ENCODE results near the gene MTCH1.

- TF ChIP-seq BHLHE40 (IDR thresholded peaks at IDR 0.05; ENCODE audit: borderline replicate concordance) (no peak), NFRKB (IDR thresholded peaks at IDR 0.05) (no peak), SP1 (IDR thresholded peaks at IDR 0.05) (no peak), FOXM1 (IDR thresholded peaks at IDR 0.05; ENCODE audit: borderline replicate concordance) (no peak), ELF4 (IDR thresholded peaks at IDR 0.05) (no peak), ARNT (IDR thresholded peaks at IDR 0.05) (no peak), TARDBP (IDR thresholded peaks at IDR 0.05) (no peak), FOXK2 (IDR thresholded peaks at IDR 0.05) (no peak), PKNOX1 (IDR thresholded peaks at IDR 0.05) (no peak), SUZ12 (IDR thresholded peaks at IDR 0.05) (no peak), CTBP1 (IDR thresholded peaks at IDR 0.05; ENCODE audit: borderline replicate concordance) (no peak), HDGF (IDR thresholded peaks at IDR 0.05; ENCODE audit: borderline replicate concordance) (no peak), LEF1 (IDR thresholded peaks at IDR 0.05; ENCODE audit: borderline replicate concordance) (no peak), FOXA1 (IDR thresholded peaks at IDR 0.05) (no peak)
Measured at GRCh38 chr6:36947570-36948351, 38.2 kb downstream of the MTCH1 start.

Measured in HEK293T (cell line).